Fibroblast of upper back skin (primary cell): ENCODE measurements around the gene SLC38A5.
A peak's percentile ranks its signal among the peaks of the same experiment; 100 is the strongest.
"Not testable (repeated sequence)": the region's sequence is repeated elsewhere in the genome, so short reads cannot be mapped to it uniquely, and the experiment has no call there.

Source experiments
- DNase-seq: peaks from one replicate; pipeline ENCODE4 v3.0.0-alpha.2; 2013

SLC38A5 gene

DNA sequence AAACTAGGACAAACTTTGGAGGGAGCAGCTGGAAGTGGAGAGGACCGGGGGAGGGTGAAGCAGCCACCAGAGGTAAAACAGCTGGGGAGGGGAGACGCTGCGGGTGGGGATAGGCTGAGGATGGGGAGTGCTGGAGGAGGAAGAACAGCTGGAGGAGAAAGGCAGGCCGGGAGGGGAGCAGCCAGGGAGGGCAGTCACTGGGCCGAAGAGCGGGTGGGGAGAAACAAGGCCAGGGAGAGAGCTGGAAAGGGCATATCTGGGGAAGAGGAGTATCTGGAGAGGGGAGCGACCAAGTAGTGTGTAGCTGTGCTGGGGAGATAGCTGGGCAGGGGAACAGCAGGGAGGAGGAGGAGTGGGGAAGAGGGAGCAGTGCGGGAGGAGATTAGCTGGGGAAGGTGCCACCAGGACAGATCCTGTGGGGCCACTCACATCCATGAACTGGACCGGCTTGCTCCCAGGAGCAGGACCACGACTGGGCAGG, 2.7 kb downstream of the SLC38A5 start:
- DNase-seq, result no peak

DNA sequence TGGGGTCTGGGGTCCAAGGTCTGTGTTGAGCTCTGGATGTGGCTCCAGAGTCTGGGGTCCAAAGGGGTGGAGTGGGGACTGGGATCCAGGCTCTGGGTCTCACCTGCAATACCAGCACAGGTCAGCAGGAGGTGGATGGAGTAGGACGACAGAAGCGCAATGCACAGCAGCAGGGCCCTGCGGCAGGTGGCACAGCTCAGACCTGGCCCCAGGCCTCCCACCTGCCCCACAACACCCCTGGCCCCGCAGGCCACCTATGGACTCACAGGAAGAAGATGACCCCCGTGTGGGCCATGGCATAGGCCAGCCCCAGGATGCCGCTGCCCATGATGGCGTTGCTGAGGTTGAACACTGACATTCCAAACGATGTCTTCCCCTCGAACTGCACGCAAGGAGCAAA, 3.4 kb downstream of the SLC38A5 start:
- no peak for DNase-seq

DNA sequence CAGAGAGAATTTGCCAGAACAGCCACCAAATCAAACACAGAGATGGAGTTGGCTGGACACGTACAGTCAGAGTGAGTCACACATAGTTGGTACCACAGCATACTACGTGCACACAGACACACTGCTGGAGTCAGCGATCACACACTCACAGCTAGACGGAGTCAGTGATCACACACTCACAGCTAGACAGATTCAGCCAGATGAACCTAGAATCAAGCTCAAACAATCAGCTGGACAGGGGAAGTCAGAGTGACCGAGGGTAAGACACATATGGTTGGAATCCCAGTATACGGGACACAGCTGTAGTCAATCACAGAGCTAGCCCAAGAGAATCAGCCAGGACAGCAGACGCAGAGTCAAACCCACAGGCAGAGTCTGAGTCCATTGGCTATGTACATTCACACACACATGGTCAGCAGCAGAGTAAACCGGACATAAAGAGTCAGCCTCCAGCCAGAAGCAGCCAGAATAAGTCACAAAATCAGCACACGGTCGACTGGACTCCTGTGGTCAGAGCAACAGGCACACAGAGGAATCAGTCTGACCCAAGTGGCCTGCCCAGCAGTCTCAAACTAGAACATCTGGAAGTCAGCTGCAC, 4.6 kb downstream of the SLC38A5 start:
- peak; percentile 92 for DNase-seq

DNA sequence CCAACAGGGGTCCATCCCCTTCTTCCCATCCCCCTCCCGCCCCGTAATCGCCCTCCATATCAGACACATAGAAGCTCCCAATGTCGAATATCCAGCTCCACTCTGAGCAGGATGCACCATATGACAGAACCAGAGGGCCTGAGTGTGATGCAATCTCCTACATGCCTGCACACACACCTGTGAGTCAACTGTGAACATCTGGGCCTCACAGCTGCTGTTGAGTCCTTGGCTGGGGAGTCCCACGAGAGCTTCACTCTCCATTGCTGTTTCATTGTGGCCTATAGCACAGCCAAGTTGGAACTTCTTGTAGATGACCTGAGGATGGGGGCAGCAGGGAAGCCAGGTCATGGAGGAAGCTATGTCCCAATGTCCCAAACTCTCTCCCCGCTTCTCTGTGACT, 8.2 kb downstream of the SLC38A5 start:
- peak; percentile 24 for DNase-seq

DNA sequence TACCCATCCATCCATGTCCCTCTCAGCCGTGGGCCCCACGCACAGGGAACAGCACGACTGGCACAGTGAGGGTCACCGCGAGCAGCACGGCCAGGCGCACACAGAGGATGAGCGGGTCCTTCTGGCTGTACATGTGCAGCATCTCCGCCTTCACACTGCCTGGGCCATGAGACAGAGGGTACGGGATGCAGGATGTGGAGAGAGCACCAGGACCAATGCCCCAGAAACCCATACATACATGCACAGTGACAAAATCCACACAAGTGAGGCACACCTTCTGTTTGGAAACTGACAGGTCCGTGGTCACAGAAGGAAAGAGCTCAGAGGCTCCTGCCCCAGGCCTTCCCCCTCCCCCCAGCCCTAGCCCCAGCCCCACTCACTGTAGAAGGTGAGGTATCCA, 9.5 kb downstream of the SLC38A5 start:
- no peak for DNase-seq

DNA sequence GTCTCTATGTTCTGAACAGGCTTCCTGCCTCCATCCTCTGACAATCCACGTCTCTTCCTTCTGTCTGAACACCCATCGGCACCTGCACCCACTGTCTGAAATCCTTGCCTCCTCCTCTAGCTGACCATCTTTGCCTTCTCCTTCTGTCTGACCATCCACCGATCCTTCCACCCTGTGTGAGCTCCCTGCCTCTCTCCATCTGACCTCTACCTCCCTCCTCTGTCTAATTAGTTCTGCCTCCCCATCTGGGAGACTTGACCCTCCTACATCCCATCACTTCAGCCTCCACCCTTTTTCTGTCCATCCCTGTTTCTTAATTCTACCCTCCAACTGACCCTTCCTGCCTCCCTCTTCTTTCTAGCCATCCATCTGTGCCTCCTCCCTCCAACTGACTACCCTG, 10.0 kb downstream of the SLC38A5 start:
- DNase-seq, result no peak

DNA sequence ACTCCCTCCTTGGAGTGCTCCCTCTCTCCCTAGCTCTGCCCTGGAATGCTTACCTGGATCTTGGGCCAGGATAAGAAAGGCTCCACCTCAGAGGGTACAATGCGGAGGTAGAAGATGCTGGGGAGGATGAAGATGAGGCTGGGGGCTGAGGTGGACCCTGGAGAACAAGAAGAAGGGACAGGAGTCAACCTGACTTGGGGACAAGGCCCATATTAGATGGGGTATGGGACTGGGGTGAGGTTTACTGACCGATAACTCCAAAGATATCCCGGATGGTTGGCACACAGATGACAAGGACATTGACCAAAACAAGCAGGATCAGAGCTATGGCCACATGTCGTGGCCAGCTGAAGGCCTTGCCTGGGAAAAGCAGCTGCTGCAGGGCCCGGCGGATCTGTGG, 10.6 kb downstream of the SLC38A5 start:
- no peak for DNase-seq

DNA sequence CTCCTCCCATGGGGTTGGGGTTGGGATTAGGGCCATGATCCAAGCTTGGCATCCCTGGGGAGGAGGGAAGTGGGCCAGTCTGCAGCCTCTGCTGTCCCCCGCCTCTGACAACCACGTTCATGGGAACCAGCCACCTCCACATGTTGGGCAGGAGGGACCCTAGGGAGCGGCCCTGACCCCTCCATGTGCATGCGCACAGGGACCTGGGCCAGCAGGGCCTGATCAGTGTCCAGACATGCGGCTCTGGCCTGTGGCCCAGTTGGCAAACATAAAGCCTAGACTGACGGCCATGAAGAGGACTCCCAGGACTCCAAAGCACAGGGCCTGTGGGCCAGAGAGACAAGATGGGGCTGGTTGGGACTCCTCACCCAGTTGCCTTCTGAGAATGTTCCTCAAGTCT, 11.3 kb downstream of the SLC38A5 start:
- no peak for DNase-seq

DNA sequence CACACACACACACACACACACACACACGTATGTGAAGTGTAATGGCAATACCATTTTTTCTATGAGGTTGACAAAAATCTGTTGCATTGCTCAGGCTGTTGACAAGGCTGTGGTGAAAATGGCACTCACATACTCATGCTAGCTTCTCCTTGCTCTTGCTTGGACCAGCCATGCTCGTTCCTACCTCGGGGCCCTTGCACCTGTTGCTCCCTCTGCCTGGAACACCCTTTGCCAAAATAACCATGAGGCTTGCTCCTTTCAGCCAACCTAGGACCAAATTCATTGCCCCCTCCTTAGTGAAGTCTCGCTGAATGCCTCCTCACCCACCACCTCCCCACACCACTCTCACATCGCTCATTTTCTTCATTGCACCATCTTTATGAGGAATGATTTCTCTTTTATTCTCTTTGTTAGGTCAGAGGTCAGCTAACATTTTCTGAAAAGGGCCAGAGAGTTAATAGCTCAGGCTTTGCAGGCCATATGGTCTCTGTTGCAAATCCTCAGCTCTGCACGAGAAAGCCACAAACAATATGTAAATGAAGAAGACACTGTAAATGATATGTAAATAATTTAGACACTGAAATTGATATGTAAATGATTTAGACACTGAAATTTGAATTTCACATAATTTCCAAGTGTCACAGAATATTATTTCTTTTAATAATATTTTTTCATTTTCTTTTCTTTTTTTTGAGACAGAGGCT, 13.3 kb downstream of the SLC38A5 start:
- no peak for DNase-seq

DNA sequence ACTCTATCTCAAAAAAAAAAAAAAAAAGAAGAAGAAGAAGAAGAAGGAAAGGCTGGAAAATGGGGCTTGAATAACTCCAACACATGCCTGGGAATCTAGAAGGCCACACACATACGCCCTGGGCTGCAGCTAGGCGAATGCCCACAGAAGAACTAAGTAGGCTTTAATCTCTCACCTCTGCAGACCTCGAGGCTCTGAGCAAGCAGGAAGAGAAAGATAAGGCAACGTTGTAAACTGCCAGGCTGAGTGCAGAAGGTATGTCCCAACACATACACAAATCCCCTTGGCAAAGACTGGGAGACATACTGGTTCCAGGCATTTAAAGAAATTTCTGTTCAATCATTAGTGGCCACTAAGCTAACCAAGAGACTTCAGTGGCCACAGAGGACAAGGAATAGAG, 18.4 kb downstream of the SLC38A5 start:
- DNase-seq, result no peak

DNA sequence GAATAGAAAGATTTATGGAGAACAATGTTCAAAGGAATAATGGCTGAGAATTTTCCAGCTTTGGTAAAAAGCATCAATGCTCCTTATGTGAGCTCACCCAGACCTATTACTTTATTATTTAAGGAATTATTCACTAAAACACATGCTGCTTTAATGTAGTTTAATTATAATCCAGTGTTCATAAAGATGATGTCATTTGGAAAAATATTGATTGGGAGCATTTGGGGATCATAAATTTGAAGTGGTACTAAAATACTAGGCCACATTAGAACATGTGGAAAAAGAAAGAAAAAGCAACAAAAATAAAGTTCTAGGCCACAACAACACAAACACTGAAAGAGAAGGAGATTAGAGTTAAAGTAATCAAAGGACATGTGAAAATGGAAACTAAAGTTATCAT, 20.0 kb downstream of the SLC38A5 start:
- no peak for DNase-seq

DNA sequence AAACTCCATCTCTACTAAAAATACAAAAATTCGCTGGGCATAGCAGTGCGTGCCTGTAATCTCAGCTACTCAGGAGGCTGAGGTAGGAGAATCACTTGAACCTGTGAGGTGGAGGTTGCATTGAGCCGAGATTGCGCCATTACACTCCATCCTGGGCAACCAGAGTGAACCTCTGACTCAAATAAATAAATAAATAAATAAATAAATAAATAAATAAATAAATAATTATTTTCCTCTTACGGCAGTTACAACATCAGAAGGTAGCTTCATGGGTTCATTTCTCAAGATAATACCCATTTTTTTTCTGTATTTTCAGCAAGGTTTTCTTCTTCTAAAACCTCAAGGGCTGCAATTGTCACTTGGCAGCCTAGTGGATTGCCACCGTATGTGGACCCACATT, 22.9 kb downstream of the SLC38A5 start:
- DNase-seq, result not testable (repeated sequence)

DNA sequence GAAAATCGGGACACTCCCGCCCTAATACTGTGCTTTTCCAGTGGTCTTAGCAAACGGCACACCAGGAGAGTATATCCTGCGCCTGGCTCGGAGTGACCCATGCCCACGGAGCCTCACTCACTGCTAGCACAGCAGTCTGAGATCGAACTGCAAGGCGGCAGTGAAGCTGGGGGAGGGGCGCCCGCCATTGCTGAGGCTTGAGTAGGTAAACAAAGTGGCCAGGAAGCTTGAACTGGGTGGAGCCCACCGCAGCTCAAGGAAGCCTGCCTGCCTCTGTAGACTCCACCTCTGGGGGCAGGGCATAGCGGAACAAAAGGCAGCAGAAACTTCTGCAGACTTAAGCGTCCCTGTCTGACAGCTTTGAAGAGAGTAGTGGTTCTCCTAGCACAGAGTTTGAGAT, 36.3 kb downstream of the SLC38A5 start:
- not testable (repeated sequence) for DNase-seq

DNA sequence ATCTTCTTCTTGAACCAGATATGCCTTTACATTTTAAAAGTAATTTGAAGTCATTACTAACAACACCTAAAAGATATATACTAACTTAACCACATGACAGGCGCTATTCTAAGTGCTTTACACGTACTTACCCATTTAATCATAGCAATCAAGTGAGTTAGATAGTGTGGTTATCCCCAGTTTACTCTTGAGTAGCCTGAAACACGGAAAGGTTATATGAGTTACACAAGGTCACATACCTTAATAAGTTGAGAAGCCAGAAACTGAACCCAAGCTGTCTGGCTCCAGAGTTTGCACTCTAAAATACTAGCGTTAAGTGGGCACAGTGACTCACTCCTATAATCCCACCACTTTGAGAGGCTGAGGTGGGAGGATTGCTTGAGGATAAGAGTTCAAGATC, 39.9 kb downstream of the SLC38A5 start:
- DNase-seq, result not testable (repeated sequence)

DNA sequence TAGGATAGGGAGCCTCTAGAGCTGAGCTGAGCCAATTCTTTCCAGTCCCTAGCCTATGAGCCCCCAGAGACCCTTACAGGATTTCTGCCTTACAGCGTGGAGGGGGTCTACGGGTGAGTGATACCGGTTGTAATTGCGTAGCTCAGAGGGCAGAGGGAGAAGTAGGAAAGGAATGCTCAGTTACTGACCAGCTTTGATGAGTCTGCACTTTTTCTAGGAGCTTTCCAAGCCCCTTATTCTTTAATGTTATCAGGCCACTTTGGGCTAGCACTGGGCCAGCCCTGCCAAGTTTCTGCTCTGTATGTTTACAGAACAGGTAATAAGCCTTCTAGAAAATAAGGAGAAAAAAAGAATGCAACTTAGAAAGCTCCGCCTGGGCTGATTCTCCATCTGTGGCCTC, 40.5 kb downstream of the SLC38A5 start:
- not testable (repeated sequence) for DNase-seq

DNA sequence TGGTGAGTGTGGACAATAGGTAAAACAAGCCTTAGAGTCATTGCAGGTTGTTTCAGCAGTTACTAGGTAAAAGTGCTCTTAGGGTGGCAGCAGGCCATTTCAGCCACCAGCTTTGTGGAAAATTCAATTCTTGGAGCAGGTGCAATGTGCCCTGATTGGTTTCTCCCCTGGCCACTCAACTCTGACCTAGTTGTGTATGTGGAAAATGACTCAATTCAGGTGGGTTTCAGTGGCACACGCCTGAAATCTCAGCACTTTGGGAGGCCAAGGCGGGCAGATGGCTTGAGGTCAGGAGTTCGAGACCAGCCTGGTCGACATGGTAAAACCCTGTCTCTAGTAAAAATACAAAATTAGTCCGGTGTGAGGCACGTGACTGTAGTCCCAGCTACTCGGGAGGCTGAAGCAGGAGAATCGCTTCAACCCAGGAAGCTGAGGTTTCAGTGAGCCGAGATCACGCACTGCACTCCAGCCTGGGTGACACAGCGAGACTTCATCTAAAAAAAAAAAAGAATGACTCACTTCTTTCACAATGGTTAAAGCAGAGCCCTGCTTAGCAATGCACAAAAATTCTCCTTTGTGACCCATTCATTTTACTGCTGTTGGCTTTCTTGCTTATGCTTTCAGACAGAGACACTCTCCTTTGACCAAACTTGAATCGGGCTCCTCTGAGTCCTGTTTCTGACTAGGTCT, 42.9 kb downstream of the SLC38A5 start:
- not testable (repeated sequence) for DNase-seq

DNA sequence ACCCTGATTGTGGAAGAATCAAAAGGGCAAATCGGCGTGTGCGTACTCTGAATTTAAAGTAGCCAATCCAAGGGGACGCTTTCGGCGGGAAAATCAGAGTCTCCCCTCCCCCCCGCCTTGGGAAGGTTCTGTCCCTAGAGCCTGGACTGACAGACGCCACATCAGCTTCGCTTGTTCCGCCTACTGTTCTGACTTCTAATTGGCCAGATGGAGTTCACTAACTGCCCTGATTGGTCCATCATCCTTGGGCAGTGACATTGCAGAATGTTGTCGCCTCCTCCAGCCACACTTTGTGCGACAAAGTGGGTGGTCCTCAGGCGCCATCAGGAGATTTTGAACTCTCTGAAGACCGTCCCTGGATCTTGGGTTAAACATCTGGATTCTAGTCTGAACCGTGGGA, 58.2 kb downstream of the SLC38A5 start, which contains the start of gene SSX4B:
SSX4B (minus strand) TSS at position 101 of the 400 bp plus-strand sequence. CDS start 588 bp downstream, outside the sequence.
- not testable (repeated sequence) for DNase-seq
